Measurements from ENCODE around the gene NPM1. TPM values are rescaled to one million over a fixed set of nuclear protein-coding genes. Genes with fewer than 3 reads are reported as not detected.
"Not testable (repeated sequence)": the region's sequence is repeated elsewhere in the genome, so short reads cannot be mapped to it uniquely, and the experiment has no call there.

The NPM1 gene
- 100 to 1,000 TPM; 389 to 678 (median 608) TPM for polyA plus RNA-seq (ENCODE audit: low read depth in 6 of 6)

- peak; percentile 74 to 81 for ATAC-seq (ENCODE audit: low read depth in 2 of 2)
- H3K4me1 Mint-ChIP-seq: peaks cover 43 to 54% (median 48%) of the 10 kb centered on the region in 3 donors
- peaks cover 0 to 7% (median 0%) of the 10 kb centered on the region in 7 donors for H3K9me3 Mint-ChIP-seq
- no peaks in the 10 kb centered on the region for H3K27me3 Mint-ChIP-seq
- H3K4me3 Mint-ChIP-seq: peak within 1 kb of the TSS; percentile 88 to 100 (median 99)
- peak; percentile 96 for DNase-seq
- peaks cover 8% of the 10 kb centered on the region in 2 donors for H3K36me3 Mint-ChIP-seq
- peak within 1 kb of the TSS; percentile 97 to 99 (median 98) for H3K27ac Mint-ChIP-seq
These were observed at the start of gene NPM1 for GRCh38 chr5:171387345-171387969. NPM1 (plus strand) TSS chr5:171387849; CDS start chr5:171387949, 100 bp downstream.

GRCh38 chr5:171340042-171340441, 47.6 kb upstream of the NPM1 start:
- no peak for DNase-seq
- H3K27ac Mint-ChIP-seq: no peak overlapping the region
- no peaks in the 10 kb centered on the region for H3K36me3 Mint-ChIP-seq
- peaks cover 0 to 12% (median 0%) of the 10 kb centered on the region in 3 donors for H3K4me1 Mint-ChIP-seq
- peaks cover 11 to 40% (median 37%) of the 10 kb centered on the region in 3 donors for H3K27me3 Mint-ChIP-seq
- no peak for ATAC-seq (ENCODE audit: low read depth in 2 of 2)
- peaks cover 0 to 1% (median 0%) of the 10 kb centered on the region in 7 donors for H3K9me3 Mint-ChIP-seq
- H3K4me3 Mint-ChIP-seq: no peak overlapping the region

- ATAC-seq (ENCODE audit: low read depth in 2 of 2) (no peak), DNase-seq (no peak)
- Mint-ChIP-seq H3K4me3 (no peak overlapping the region), H3K27me3 (peaks cover 11 to 40% (median 33%) of the 10 kb centered on the region in 3 donors), H3K36me3 (no peaks in the 10 kb centered on the region), H3K27ac (no peak overlapping the region), H3K4me1 (peaks cover 0 to 12% (median 0%) of the 10 kb centered on the region in 3 donors), H3K9me3 (peaks cover 0 to 1% (median 0%) of the 10 kb centered on the region in 7 donors)
These were observed 47.2 kb upstream of the NPM1 start for GRCh38 chr5:171340491-171340890.

- no peaks in the 10 kb centered on the region for H3K36me3 Mint-ChIP-seq
- no peak overlapping the region for H3K4me3 Mint-ChIP-seq
- DNase-seq: no peak
- ATAC-seq (ENCODE audit: low read depth in 2 of 2): no peak
- H3K9me3 Mint-ChIP-seq: peaks cover 0 to 4% (median 0%) of the 10 kb centered on the region in 7 donors
- no peaks in the 10 kb centered on the region for H3K4me1 Mint-ChIP-seq
- no peak overlapping the region for H3K27ac Mint-ChIP-seq
- H3K27me3 Mint-ChIP-seq: peaks cover 12 to 33% (median 16%) of the 10 kb centered on the region in 3 donors
These were observed 45.1 kb upstream of the NPM1 start for GRCh38 chr5:171342362-171343111.

GRCh38 chr5:171344936-171345608, 42.6 kb upstream of the NPM1 start:
- DNase-seq (no peak), ATAC-seq (ENCODE audit: low read depth in 2 of 2) (no peak)
- peaks cover 0 to 4% (median 0%) of the 10 kb centered on the region in 7 donors for H3K9me3 Mint-ChIP-seq
- no peak overlapping the region for H3K4me3 Mint-ChIP-seq
- H3K36me3 Mint-ChIP-seq: no peaks in the 10 kb centered on the region
- H3K4me1 Mint-ChIP-seq: no peaks in the 10 kb centered on the region
- peak overlapping the region in 1 of 6 donors; percentile 12 for H3K27ac Mint-ChIP-seq
- peaks cover 7 to 29% (median 10%) of the 10 kb centered on the region in 3 donors for H3K27me3 Mint-ChIP-seq

GRCh38 chr5:171351536-171352073, 36.0 kb upstream of the NPM1 start:
- peaks cover 9 to 31% (median 13%) of the 10 kb centered on the region in 3 donors for H3K27me3 Mint-ChIP-seq
- peaks cover 0 to 4% (median 0%) of the 10 kb centered on the region in 7 donors for H3K9me3 Mint-ChIP-seq
- ATAC-seq (ENCODE audit: low read depth in 2 of 2) (no peak), DNase-seq (no peak)
- no peaks in the 10 kb centered on the region for H3K4me1 Mint-ChIP-seq
- no peak overlapping the region for H3K27ac Mint-ChIP-seq
- no peak overlapping the region for H3K4me3 Mint-ChIP-seq
- H3K36me3 Mint-ChIP-seq: no peaks in the 10 kb centered on the region

- no peak overlapping the region for H3K4me3 Mint-ChIP-seq
- H3K27ac Mint-ChIP-seq: no peak overlapping the region
- peaks cover 5 to 18% (median 8%) of the 10 kb centered on the region in 3 donors for H3K27me3 Mint-ChIP-seq
- peaks cover 0 to 2% (median 0%) of the 10 kb centered on the region in 7 donors for H3K9me3 Mint-ChIP-seq
- H3K36me3 Mint-ChIP-seq: no peaks in the 10 kb centered on the region
- ATAC-seq (ENCODE audit: low read depth in 2 of 2): peak in 1 of 2 donors; percentile 38
- no peak for DNase-seq
- H3K4me1 Mint-ChIP-seq: no peaks in the 10 kb centered on the region
These were observed 32.3 kb upstream of the NPM1 start for GRCh38 chr5:171355302-171355724.

- Mint-ChIP-seq H3K4me3 (peak overlapping the region in 1 of 8 donors; percentile 72), H3K4me1 (no peaks in the 10 kb centered on the region), H3K36me3 (no peaks in the 10 kb centered on the region), H3K9me3 (no peaks in the 10 kb centered on the region), H3K27ac (no peak overlapping the region), H3K27me3 (peaks cover 0 to 13% (median 4%) of the 10 kb centered on the region in 3 donors)
- DNase-seq (no peak), ATAC-seq (ENCODE audit: low read depth in 2 of 2) (no peak)
These were observed 29.8 kb upstream of the NPM1 start for GRCh38 chr5:171357843-171358242.

- not testable (repeated sequence) for H3K27ac Mint-ChIP-seq; DNase-seq; H3K36me3 Mint-ChIP-seq; H3K4me1 Mint-ChIP-seq; H3K9me3 Mint-ChIP-seq; ATAC-seq (ENCODE audit: low read depth in 2 of 2); H3K4me3 Mint-ChIP-seq
- H3K27me3 Mint-ChIP-seq: peaks cover 9 to 17% (median 13%) of the 10 kb centered on the region in 3 donors
These were observed 26.5 kb upstream of the NPM1 start for GRCh38 chr5:171361151-171361550.

GRCh38 chr5:171363249-171363648, 24.4 kb upstream of the NPM1 start:
- H3K9me3 Mint-ChIP-seq; H3K4me1 Mint-ChIP-seq; H3K27ac Mint-ChIP-seq; DNase-seq; H3K4me3 Mint-ChIP-seq; H3K36me3 Mint-ChIP-seq; ATAC-seq (ENCODE audit: low read depth in 2 of 2): not testable (repeated sequence)
- peaks cover 9 to 32% (median 16%) of the 10 kb centered on the region in 3 donors for H3K27me3 Mint-ChIP-seq

GRCh38 chr5:171363846-171364245, 23.8 kb upstream of the NPM1 start:
- Mint-ChIP-seq H3K4me1 (peaks cover 0 to 5% (median 2%) of the 10 kb centered on the region in 3 donors), H3K4me3 (no peak overlapping the region), H3K9me3 (no peaks in the 10 kb centered on the region), H3K36me3 (no peaks in the 10 kb centered on the region), H3K27me3 (peaks cover 9 to 38% (median 16%) of the 10 kb centered on the region in 3 donors), H3K27ac (peak overlapping the region in 1 of 6 donors; percentile 44)
- peak in 1 of 2 donors; percentile 43 for ATAC-seq (ENCODE audit: low read depth in 2 of 2)
- DNase-seq: no peak

GRCh38 chr5:171365351-171365750, 22.3 kb upstream of the NPM1 start:
- Mint-ChIP-seq H3K27ac (no peak overlapping the region), H3K9me3 (no peaks in the 10 kb centered on the region), H3K36me3 (no peaks in the 10 kb centered on the region), H3K4me1 (peaks cover 0 to 5% (median 2%) of the 10 kb centered on the region in 3 donors), H3K4me3 (no peak overlapping the region), H3K27me3 (peaks cover 14 to 42% (median 16%) of the 10 kb centered on the region in 3 donors)
- DNase-seq (no peak), ATAC-seq (ENCODE audit: low read depth in 2 of 2) (no peak)

GRCh38 chr5:171366645-171367044, 21.0 kb upstream of the NPM1 start:
- H3K27me3 Mint-ChIP-seq: peaks cover 16 to 37% (median 18%) of the 10 kb centered on the region in 3 donors
- no peak for DNase-seq
- no peak for ATAC-seq (ENCODE audit: low read depth in 2 of 2)
- H3K4me3 Mint-ChIP-seq: no peak overlapping the region
- H3K4me1 Mint-ChIP-seq: peaks cover 0 to 5% (median 2%) of the 10 kb centered on the region in 3 donors
- no peak overlapping the region for H3K27ac Mint-ChIP-seq
- no peaks in the 10 kb centered on the region for H3K9me3 Mint-ChIP-seq
- no peaks in the 10 kb centered on the region for H3K36me3 Mint-ChIP-seq
